WTC11 (cell line): Measurements from ENCODE around the gene NFIA. TPM values are rescaled to one million over a fixed set of nuclear protein-coding genes. Genes with fewer than 3 reads are reported as not detected.
A peak's percentile ranks its signal among the peaks of the same experiment; 100 is the strongest.

Experiments used
- ATAC-seq: fragments of 200-7000 bp; cut with Tn5 transposase; 2 replicates; pipeline ENCODE4 v1.10.0; 2021; ENCODE audit warnings: mild to moderate bottlenecking, moderate library complexity
- CTCF ChIA-PET: fragments of 300-600 bp; sonication (Branson Sonifier 250); formaldehyde crosslinking; loops from one replicate; lab custom pipeline; 2021; ENCODE audit warnings: antibody characterized with exemption; lab: Charles Lee
- POLR2A ChIA-PET: fragments of 350-600 bp; sonication (Branson Sonifier 250); formaldehyde crosslinking; loops from one replicate; lab custom pipeline; 2021; ENCODE audit warnings: antibody characterized with exemption; lab: Charles Lee
- DNase-seq: peaks from one replicate; pipeline ENCODE4 v3.0.0; 2021; ENCODE audit warnings: low spot score
- H3K27ac Mint-ChIP-seq: 2 replicates; pipeline ENCODE4 v1.8.0; 2021; ENCODE audit warnings: mixed read lengths
- H3K27me3 Mint-ChIP-seq: 2 replicates; pipeline ENCODE4 v1.8.0; 2021; ENCODE audit warnings: low read depth, mild to moderate bottlenecking, moderate library complexity, mixed read lengths
- H3K36me3 Mint-ChIP-seq: 2 replicates; pipeline ENCODE4 v1.8.0; 2021; ENCODE audit warnings: mixed read lengths
- H3K4me1 Mint-ChIP-seq: 2 replicates; pipeline ENCODE4 v1.8.0; 2022; ENCODE audit warnings: mixed read lengths
- H3K4me3 Mint-ChIP-seq: 2 replicates; pipeline ENCODE4 v1.8.0; 2021; ENCODE audit warnings: mild to moderate bottlenecking, moderate library complexity, mixed read lengths
- H3K9me3 Mint-ChIP-seq: 2 replicates; pipeline ENCODE4 v1.8.0; 2021; ENCODE audit warnings: mixed read lengths
- ATF3 ChIP-seq: sonication (generic); formaldehyde crosslinking; conservative IDR thresholded peaks from 2 replicates; pipeline ENCODE4 v1.8.1; 2022; ENCODE audit warnings: mild to moderate bottlenecking, missing genetic modification reagents
- CREB1 ChIP-seq: sonication (generic); formaldehyde crosslinking; IDR thresholded peaks from 2 replicates; pipeline ENCODE4 v1.8.0; 2023; ENCODE audit warnings: mild to moderate bottlenecking, missing genetic modification reagents
- IRF2 ChIP-seq: sonication (generic); formaldehyde crosslinking; IDR thresholded peaks from 2 replicates; pipeline ENCODE4 v1.8.0; 2022; ENCODE audit warnings: low read depth, missing genetic modification reagents, borderline replicate concordance
- JUN ChIP-seq: sonication (generic); formaldehyde crosslinking; IDR thresholded peaks from 2 replicates; pipeline ENCODE4 v1.8.0; 2023; ENCODE audit warnings: mild to moderate bottlenecking, missing genetic modification reagents
- NR1H2 ChIP-seq: sonication (generic); formaldehyde crosslinking; IDR thresholded peaks from 2 replicates; pipeline ENCODE4 v1.9.0; 2021; ENCODE audit warnings: mild to moderate bottlenecking, moderate library complexity, missing genetic modification reagents
- NR3C1 ChIP-seq: sonication (generic); formaldehyde crosslinking; conservative IDR thresholded peaks from 2 replicates; pipeline ENCODE4 v1.8.1; 2023; ENCODE audit warnings: low read depth, mild to moderate bottlenecking, missing genetic modification reagents
- SP1 ChIP-seq: sonication (generic); formaldehyde crosslinking; conservative IDR thresholded peaks from 2 replicates; pipeline ENCODE4 v1.8.1; 2022; ENCODE audit warnings: missing genetic modification reagents
- USF1 ChIP-seq: sonication (generic); formaldehyde crosslinking; IDR thresholded peaks from 2 replicates; pipeline ENCODE4 v1.8.0; 2022; ENCODE audit warnings: mild to moderate bottlenecking, missing genetic modification reagents
- USF2 ChIP-seq: sonication (generic); formaldehyde crosslinking; IDR thresholded peaks from 2 replicates; pipeline ENCODE4 v1.8.1; 2023; ENCODE audit warnings: mild to moderate bottlenecking, missing genetic modification reagents, moderate library complexity
- ZBTB43 ChIP-seq: sonication (generic); formaldehyde crosslinking; IDR thresholded peaks from 2 replicates; pipeline ENCODE4 v1.8.1; 2023; ENCODE audit warnings: mild to moderate bottlenecking, missing genetic modification reagents
- ZMAT4 ChIP-seq: fragments of 250-450 bp; sonication (Bioruptor Pico); IDR thresholded peaks from 2 replicates; pipeline ENCODE4 v1.9.0; 2021; ENCODE audit warnings: mild to moderate bottlenecking
- ZNF232 ChIP-seq: sonication (generic); formaldehyde crosslinking; IDR thresholded peaks from 2 replicates; pipeline ENCODE4 v1.8.0; 2022; ENCODE audit warnings: mild to moderate bottlenecking, missing genetic modification reagents
- ZNF396 ChIP-seq: fragments of 250-450 bp; sonication (Bioruptor Pico); IDR thresholded peaks from 2 replicates; pipeline ENCODE4 v1.8.0; 2021; ENCODE audit warnings: mild to moderate bottlenecking, moderate library complexity, borderline replicate concordance
- ZNF416 ChIP-seq: fragments of 250-450 bp; sonication (Bioruptor Pico); IDR thresholded peaks from 2 replicates; pipeline ENCODE4 v1.9.0; 2021; ENCODE audit warnings: mild to moderate bottlenecking, inconsistent platforms
- ZNF423 ChIP-seq: fragments of 250-450 bp; sonication (Bioruptor Pico); IDR thresholded peaks from 2 replicates; pipeline ENCODE4 v2.1.2; 2022; ENCODE audit warnings: mild to moderate bottlenecking, moderate library complexity
- ZNF425 ChIP-seq: fragments of 250-450 bp; sonication (Bioruptor Pico); conservative IDR thresholded peaks from 2 replicates; pipeline ENCODE4 v1.9.0; 2021; ENCODE audit warnings: mild to moderate bottlenecking
- ZNF671 ChIP-seq: fragments of 250-450 bp; sonication (Bioruptor Pico); IDR thresholded peaks from 2 replicates; pipeline ENCODE4 v1.8.0; 2021; ENCODE audit warnings: mild to moderate bottlenecking
- total RNA-seq: library from RNA; stranded (reverse); gene quantifications from 3 replicates; pipeline ENCODE4 v1.2.3, GENCODE V29; 2021
- TF ChIP-seq, protein P1 (sequence below): sonication (generic); formaldehyde crosslinking; IDR thresholded peaks from 2 replicates; pipeline ENCODE4 v1.8.0; 2022; ENCODE audit warnings: mild to moderate bottlenecking, missing genetic modification reagents
- TF ChIP-seq, protein P2 (sequence below): sonication (generic); formaldehyde crosslinking; IDR thresholded peaks from 2 replicates; pipeline ENCODE4 v1.8.1; 2023; ENCODE audit warnings: mild to moderate bottlenecking, missing genetic modification reagents, moderate library complexity
- TF ChIP-seq, protein P3 (sequence below): sonication (generic); formaldehyde crosslinking; IDR thresholded peaks from 2 replicates; pipeline ENCODE4 v1.8.1; 2022; ENCODE audit warnings: mild to moderate bottlenecking, missing genetic modification reagents, moderate library complexity, borderline replicate concordance

Gene NFIA
- total RNA-seq, 1 experiment from 2014 or later, result 16.7 TPM

DNA sequence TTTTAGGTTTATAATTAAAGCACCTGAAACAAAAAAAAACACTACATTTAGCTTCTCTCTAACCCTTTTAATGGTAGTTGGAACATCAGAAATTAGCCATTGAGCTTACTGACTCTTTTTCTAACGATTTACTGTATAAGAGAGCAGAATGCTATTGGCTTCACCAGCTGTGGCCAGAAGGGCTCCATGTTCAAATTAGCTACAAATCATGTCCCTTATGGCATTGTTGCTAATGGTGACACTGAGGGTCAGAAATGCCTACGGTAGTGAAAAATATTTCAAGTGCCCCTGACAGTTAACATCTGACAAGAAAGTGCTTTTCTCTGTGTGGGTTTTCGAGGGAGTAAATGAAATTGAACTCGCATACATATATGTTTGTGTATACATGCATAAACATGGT is 232.7 kb downstream of the NFIA start:
- DNase-seq, result no peak

GRCh38 chr1:61316493-61316892 is 234.1 kb downstream of the NFIA start:
- peaks cover 7% of the 10 kb centered on the region for H3K9me3 Mint-ChIP-seq
- H3K4me1 Mint-ChIP-seq, result peaks cover 37% of the 10 kb centered on the region
- DNase-seq (no peak), ATAC-seq (no peak)
- TF ChIP-seq ZNF671 (CRISPR knock-in tag) (no peak), ZBTB43 (CRISPR knock-in tag) (no peak), USF1 (CRISPR knock-in tag) (no peak), ZNF232 (CRISPR knock-in tag) (no peak), CREB1 (CRISPR knock-in tag) (no peak), ZNF416 (CRISPR knock-in tag) (no peak), NR1H2 (no peak), NR3C1 (CRISPR knock-in tag) (no peak), IRF2 (CRISPR knock-in tag) (no peak), ZNF425 (CRISPR knock-in tag) (no peak), USF2 (CRISPR knock-in tag) (no peak), ZNF423 (no peak), ZMAT4 (no peak)
- TF ChIP-seq, protein P1, sequence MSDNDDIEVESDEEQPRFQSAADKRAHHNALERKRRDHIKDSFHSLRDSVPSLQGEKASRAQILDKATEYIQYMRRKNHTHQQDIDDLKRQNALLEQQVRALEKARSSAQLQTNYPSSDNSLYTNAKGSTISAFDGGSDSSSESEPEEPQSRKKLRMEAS (CRISPR knock-in tag), result no peak
- no peak overlapping the region for H3K4me3 Mint-ChIP-seq
- CTCF ChIA-PET, result no interaction called here
- no peak overlapping the region for H3K27ac Mint-ChIP-seq
- peaks cover 9% of the 10 kb centered on the region; the same call in 1 of the 2 replicates for H3K36me3 Mint-ChIP-seq
- POLR2A ChIA-PET, result no interaction called here
- H3K27me3 Mint-ChIP-seq, result no peaks in the 10 kb centered on the region

More for the DNA sequence above, 232.7 kb downstream of the NFIA start:
- POLR2A ChIA-PET, result no interaction called here
- peaks cover 23% of the 10 kb centered on the region for H3K4me1 Mint-ChIP-seq
- CTCF ChIA-PET, result no interaction called here
- no peaks in the 10 kb centered on the region for H3K27me3 Mint-ChIP-seq
- H3K4me3 Mint-ChIP-seq, result no peak overlapping the region
- peaks cover 9% of the 10 kb centered on the region; the same call in 1 of the 2 replicates for H3K36me3 Mint-ChIP-seq
- ATAC-seq, result no peak
- peaks cover 7% of the 10 kb centered on the region for H3K9me3 Mint-ChIP-seq
- H3K27ac Mint-ChIP-seq, result no peak overlapping the region
- TF ChIP-seq ZNF396 (no peak), SP1 (CRISPR knock-in tag) (no peak)

- Mint-ChIP-seq H3K9me3 (peaks cover 5% of the 10 kb centered on the region; the same call in 1 of the 2 replicates), H3K27me3 (no peaks in the 10 kb centered on the region), H3K36me3 (0 out of 2 replicates have a peak, but pooled peaks cover 1% of the 10 kb centered on the region), H3K4me3 (no peak overlapping the region), H3K4me1 (peaks cover 37% of the 10 kb centered on the region)
- CTCF ChIA-PET, result interaction anchor here (0.6 kb wide), 1 partner anchor 99 kb away, joined by 5 read pairs; no protein-coding TSS in a partner anchor
- DNase-seq (no peak), ATAC-seq (no peak)
- TF ChIP-seq, protein P2, sequence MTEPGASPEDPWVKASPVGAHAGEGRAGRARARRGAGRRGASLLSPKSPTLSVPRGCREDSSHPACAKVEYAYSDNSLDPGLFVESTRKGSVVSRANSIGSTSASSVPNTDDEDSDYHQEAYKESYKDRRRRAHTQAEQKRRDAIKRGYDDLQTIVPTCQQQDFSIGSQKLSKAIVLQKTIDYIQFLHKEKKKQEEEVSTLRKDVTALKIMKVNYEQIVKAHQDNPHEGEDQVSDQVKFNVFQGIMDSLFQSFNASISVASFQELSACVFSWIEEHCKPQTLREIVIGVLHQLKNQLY, result no peak
- no peak for TF ChIP-seq JUN
- TF ChIP-seq, protein P3, sequence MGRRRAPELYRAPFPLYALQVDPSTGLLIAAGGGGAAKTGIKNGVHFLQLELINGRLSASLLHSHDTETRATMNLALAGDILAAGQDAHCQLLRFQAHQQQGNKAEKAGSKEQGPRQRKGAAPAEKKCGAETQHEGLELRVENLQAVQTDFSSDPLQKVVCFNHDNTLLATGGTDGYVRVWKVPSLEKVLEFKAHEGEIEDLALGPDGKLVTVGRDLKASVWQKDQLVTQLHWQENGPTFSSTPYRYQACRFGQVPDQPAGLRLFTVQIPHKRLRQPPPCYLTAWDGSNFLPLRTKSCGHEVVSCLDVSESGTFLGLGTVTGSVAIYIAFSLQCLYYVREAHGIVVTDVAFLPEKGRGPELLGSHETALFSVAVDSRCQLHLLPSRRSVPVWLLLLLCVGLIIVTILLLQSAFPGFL, result no peak
- no peak for TF ChIP-seq ATF3 (CRISPR knock-in tag)
- TF ChIP-seq, all 79 proteins: peak for 0
- POLR2A ChIA-PET, result no interaction called here
- H3K27ac Mint-ChIP-seq, result peak overlapping the region; percentile 2; the same call in 1 of the 2 replicates
Measured at GRCh38 chr1:61318319-61319125, 236.2 kb downstream of the NFIA start.
